Suprapubic skin (tissue), 4 donors: ENCODE data around the gene TSHZ2.

Experiments
- EP300 ChIP-seq: sonication (generic); formaldehyde crosslinking; IDR thresholded peaks from one replicate; pipeline ENCODE4 v1.6.1; 2017; ENCODE audit warnings: antibody characterized with exemption
- POLR2A ChIP-seq, 2 donors: fragments of 450-650 bp; IDR thresholded peaks; one replicate each; pipeline ENCODE4 v1.6.1; 2017; ENCODE audit warnings: antibody characterized with exemption in 2 of 2, mild to moderate bottlenecking in 2 of 2, moderate library complexity in 2 of 2
- POLR2AphosphoS5 ChIP-seq, 3 donors: sonication (generic); formaldehyde crosslinking; IDR thresholded peaks; one replicate each; pipeline ENCODE4 v1.6.1; 2017; ENCODE audit warnings: antibody characterized with exemption in 3 of 3
- TF ChIP-seq, protein P1 (sequence below), 2 donors: fragments of 200-600 bp in 1 of 2; fragments of 450-650 bp in 1 of 2; sonication (generic) in 1 of 2; IDR thresholded peaks; one replicate each; pipeline ENCODE4 v1.5.1; 2016 to 2019; ENCODE audit warnings: antibody characterized with exemption in 2 of 2, mild to moderate bottlenecking in 1 of 2, moderate library complexity in 1 of 2

DNA sequence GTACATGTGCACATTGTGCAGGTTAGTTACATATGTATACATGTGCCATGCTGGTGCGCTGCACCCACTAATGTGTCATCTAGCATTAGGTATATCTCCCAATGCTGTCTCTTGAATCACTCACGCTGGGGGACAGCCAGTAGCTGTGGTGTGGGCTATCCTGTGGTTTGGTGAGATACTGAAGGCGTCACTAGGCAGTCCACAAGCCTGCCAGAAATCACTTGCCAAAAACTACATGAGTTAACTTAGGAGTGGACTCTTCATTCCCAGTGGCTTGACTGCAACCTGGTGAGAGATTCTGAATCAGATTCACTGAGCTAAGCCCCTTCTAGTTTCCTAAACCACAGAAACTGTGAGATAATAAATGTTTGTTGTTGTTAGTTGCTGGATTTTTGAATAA is 191.3 kb downstream of the TSHZ2 start:
- TF ChIP-seq, protein P1, sequence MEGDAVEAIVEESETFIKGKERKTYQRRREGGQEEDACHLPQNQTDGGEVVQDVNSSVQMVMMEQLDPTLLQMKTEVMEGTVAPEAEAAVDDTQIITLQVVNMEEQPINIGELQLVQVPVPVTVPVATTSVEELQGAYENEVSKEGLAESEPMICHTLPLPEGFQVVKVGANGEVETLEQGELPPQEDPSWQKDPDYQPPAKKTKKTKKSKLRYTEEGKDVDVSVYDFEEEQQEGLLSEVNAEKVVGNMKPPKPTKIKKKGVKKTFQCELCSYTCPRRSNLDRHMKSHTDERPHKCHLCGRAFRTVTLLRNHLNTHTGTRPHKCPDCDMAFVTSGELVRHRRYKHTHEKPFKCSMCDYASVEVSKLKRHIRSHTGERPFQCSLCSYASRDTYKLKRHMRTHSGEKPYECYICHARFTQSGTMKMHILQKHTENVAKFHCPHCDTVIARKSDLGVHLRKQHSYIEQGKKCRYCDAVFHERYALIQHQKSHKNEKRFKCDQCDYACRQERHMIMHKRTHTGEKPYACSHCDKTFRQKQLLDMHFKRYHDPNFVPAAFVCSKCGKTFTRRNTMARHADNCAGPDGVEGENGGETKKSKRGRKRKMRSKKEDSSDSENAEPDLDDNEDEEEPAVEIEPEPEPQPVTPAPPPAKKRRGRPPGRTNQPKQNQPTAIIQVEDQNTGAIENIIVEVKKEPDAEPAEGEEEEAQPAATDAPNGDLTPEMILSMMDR (IDR thresholded peaks at IDR 0.05), result no peak
- TF ChIP-seq EP300, result no peak
- no peak for TF ChIP-seq POLR2A (IDR thresholded peaks at IDR 0.05)
- no peak for TF ChIP-seq POLR2AphosphoS5 (IDR thresholded peaks at IDR 0.05)
